Measurements from ENCODE around the gene STARD9.
"Not testable (repeated sequence)": the region's sequence is repeated elsewhere in the genome, so short reads cannot be mapped to it uniquely, and the experiment has no call there.

STARD9 gene

GRCh38 chr15:42591238-42591934 lies 16.0 kb downstream of the STARD9 start:
- DNase-seq = no peak

GRCh38 chr15:42592716-42593115 lies 17.3 kb downstream of the STARD9 start:
- no peak for DNase-seq

- DNase-seq = no peak
Observed at GRCh38 chr15:42593143-42593542, 17.7 kb downstream of the STARD9 start.

GRCh38 chr15:42594095-42594494 lies 18.7 kb downstream of the STARD9 start:
- no peak for DNase-seq

- no peak for DNase-seq
Observed at GRCh38 chr15:42595626-42596240, 20.3 kb downstream of the STARD9 start.

GRCh38 chr15:42601316-42601715 lies 25.9 kb downstream of the STARD9 start:
- not testable (repeated sequence) for DNase-seq

GRCh38 chr15:42602501-42602900 lies 27.1 kb downstream of the STARD9 start:
- DNase-seq = no peak

GRCh38 chr15:42603978-42604377 lies 28.6 kb downstream of the STARD9 start:
- no peak for DNase-seq

GRCh38 chr15:42604894-42605744 lies 29.7 kb downstream of the STARD9 start:
- DNase-seq = no peak

GRCh38 chr15:42605796-42606195 lies 30.4 kb downstream of the STARD9 start:
- no peak for DNase-seq

- DNase-seq = no peak
Observed at GRCh38 chr15:42608110-42608531, 32.7 kb downstream of the STARD9 start.

- no peak for DNase-seq
Observed at GRCh38 chr15:42608752-42609488, 33.5 kb downstream of the STARD9 start.

- no peak for DNase-seq
Observed at GRCh38 chr15:42611532-42611931, 36.1 kb downstream of the STARD9 start.

- DNase-seq = no peak
Observed at GRCh38 chr15:42612367-42612912, 37.0 kb downstream of the STARD9 start.

GRCh38 chr15:42616107-42616506 lies 40.7 kb downstream of the STARD9 start:
- DNase-seq = no peak

- DNase-seq = no peak
Observed at GRCh38 chr15:42619656-42620371, 44.4 kb downstream of the STARD9 start.

- no peak for DNase-seq
Observed at GRCh38 chr15:42621386-42621785, 46.0 kb downstream of the STARD9 start.

GRCh38 chr15:42621996-42622925 lies 46.9 kb downstream of the STARD9 start:
- DNase-seq = no peak

- no peak for DNase-seq
Observed at GRCh38 chr15:42623951-42624350, 48.5 kb downstream of the STARD9 start.

- DNase-seq = no peak
Observed at GRCh38 chr15:42627485-42627884, 52.1 kb downstream of the STARD9 start.

GRCh38 chr15:42628761-42629160 lies 53.4 kb downstream of the STARD9 start:
- no peak for DNase-seq
